ENCODE measurements around the gene INO80.

- peak in 1 of 2 donors; percentile 26 for TF ChIP-seq CTCF (IDR thresholded peaks at IDR 0.05)
- no peak for TF ChIP-seq EP300 (IDR thresholded peaks at IDR 0.05)
- TF ChIP-seq POLR2A (IDR thresholded peaks at IDR 0.05), result no peak
- TF ChIP-seq POLR2AphosphoS5 (IDR thresholded peaks at IDR 0.05), result no peak
Measured at GRCh38 chr15:40937762-40938535, 178.1 kb downstream of the INO80 start.
